ENCODE measurements around the gene MAZ. TPM values are rescaled to one million over a fixed set of nuclear protein-coding genes. Genes with fewer than 3 reads are reported as not detected.

The MAZ gene
- polyA plus RNA-seq, 1 of the 3 experiments (the other 2 are of a cell fraction) = 163 TPM

DNA sequence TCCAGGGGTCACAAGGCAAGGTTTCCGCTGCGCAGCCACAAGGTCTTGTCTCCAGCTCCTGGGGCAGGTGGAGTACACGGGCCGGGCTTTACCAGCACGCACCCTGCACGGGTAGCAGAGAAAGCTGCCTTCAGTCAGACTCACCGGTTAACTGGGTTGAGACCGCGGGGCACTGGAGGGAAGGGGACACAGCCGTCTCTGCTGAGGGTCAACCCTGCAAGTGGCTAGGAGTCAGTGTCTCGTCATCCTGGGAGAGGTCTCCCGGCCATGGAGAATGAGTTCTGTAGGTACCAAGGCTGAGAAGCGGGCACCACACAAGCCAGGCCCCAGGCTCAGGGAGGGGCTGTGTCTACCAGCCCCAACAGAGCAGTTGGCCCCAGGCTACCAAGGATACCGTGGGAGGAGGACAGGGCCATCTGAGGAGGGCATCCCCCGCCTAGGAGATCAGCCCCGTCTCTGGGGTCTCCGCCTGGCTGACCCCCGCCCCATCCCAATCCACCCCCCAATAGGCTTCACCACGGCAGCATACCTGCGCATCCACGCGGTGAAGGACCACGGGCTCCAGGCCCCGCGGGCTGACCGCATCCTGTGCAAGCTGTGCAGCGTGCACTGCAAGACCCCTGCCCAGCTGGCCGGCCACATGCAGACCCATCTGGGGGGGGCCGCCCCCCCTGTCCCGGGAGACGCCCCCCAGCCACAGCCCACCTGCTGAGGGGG is 2.9 kb downstream of the MAZ start:
- 53% methylated on average over 6 of the region's 31 CpGs for WGBS (ENCODE audit: low lambda C conversion rate)
- Histone ChIP-seq H3F3A (replicated peaks; ENCODE audit: insufficient read depth) (peaks cover 49% of the 10 kb centered on the region), H4K20me1 (ENCODE audit: insufficient read depth) (peaks cover 15% of the 10 kb centered on the region), H3K36me3 (replicated peaks in 1 of 2; ENCODE audit: control insufficient read depth in 1 of 2, insufficient read depth in 2 of 2, low read length in 1 of 2) (peaks cover 13 to 18% of the 10 kb centered on the region in 2 experiments), H3K4me1 (ENCODE audit: control insufficient read depth in 1 of 2, insufficient read depth in 2 of 2, low read depth in 1 of 2, low read length in 1 of 2) (peaks cover 38 to 65% of the 10 kb centered on the region in 2 experiments), H3K9me3 (no peaks in the 10 kb centered on the region), H3K4me3 (ENCODE audit: low read depth in 2 of 2, low read length in 1 of 2) (peak overlapping the region; percentile 16 to 76; a peak in 1 of 4 replicates), H3K79me2 (ENCODE audit: insufficient read depth) (peaks cover 56% of the 10 kb centered on the region), H2AFZ (ENCODE audit: low read depth) (no peak overlapping the region), H3K9me2 (no peaks in the 10 kb centered on the region), H3K4me2 (peak overlapping the region; percentile 97), H3K27me3 (ENCODE audit: insufficient read depth) (no peaks in the 10 kb centered on the region), H3K9ac (peak overlapping the region; percentile 62; the same call in 1 of the 2 replicates), H3K27ac (ENCODE audit: low read depth in 2 of 2, low read length in 1 of 2) (peak overlapping the region; percentile 87 to 89)
- TF ChIP-seq MXI1 (IDR thresholded peaks at IDR 0.05; ENCODE audit: low read depth, low read length) = no peak
- TF ChIP-seq, protein P1, sequence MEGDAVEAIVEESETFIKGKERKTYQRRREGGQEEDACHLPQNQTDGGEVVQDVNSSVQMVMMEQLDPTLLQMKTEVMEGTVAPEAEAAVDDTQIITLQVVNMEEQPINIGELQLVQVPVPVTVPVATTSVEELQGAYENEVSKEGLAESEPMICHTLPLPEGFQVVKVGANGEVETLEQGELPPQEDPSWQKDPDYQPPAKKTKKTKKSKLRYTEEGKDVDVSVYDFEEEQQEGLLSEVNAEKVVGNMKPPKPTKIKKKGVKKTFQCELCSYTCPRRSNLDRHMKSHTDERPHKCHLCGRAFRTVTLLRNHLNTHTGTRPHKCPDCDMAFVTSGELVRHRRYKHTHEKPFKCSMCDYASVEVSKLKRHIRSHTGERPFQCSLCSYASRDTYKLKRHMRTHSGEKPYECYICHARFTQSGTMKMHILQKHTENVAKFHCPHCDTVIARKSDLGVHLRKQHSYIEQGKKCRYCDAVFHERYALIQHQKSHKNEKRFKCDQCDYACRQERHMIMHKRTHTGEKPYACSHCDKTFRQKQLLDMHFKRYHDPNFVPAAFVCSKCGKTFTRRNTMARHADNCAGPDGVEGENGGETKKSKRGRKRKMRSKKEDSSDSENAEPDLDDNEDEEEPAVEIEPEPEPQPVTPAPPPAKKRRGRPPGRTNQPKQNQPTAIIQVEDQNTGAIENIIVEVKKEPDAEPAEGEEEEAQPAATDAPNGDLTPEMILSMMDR (IDR thresholded peaks at IDR 0.05) = no peak
- TF ChIP-seq NFIC (IDR thresholded peaks at IDR 0.05; ENCODE audit: borderline replicate concordance) = no peak
- TF ChIP-seq JUND (IDR thresholded peaks at IDR 0.05) = no peak
- no peak for TF ChIP-seq TEAD4 (IDR thresholded peaks at IDR 0.05; ENCODE audit: borderline replicate concordance, insufficient read depth)
- TF ChIP-seq, protein P2, sequence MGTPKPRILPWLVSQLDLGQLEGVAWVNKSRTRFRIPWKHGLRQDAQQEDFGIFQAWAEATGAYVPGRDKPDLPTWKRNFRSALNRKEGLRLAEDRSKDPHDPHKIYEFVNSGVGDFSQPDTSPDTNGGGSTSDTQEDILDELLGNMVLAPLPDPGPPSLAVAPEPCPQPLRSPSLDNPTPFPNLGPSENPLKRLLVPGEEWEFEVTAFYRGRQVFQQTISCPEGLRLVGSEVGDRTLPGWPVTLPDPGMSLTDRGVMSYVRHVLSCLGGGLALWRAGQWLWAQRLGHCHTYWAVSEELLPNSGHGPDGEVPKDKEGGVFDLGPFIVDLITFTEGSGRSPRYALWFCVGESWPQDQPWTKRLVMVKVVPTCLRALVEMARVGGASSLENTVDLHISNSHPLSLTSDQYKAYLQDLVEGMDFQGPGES (IDR thresholded peaks at IDR 0.05; ENCODE audit: low read depth, low read length) = no peak
- no peak for TF ChIP-seq USF1 (IDR thresholded peaks at IDR 0.05; ENCODE audit: borderline replicate concordance, low read depth)
- no peak for TF ChIP-seq MEF2A (IDR thresholded peaks at IDR 0.05; ENCODE audit: borderline replicate concordance, low read depth)
- TF ChIP-seq TAF1 (IDR thresholded peaks at IDR 0.05; ENCODE audit: borderline replicate concordance, low read depth, low read length) = no peak
- no peak for TF ChIP-seq CHD2 (IDR thresholded peaks at IDR 0.05; ENCODE audit: low read length, partially characterized antibody)
- TF ChIP-seq SMC3 (IDR thresholded peaks at IDR 0.05; ENCODE audit: low read depth, low read length) = no peak
- TF ChIP-seq RXRA (IDR thresholded peaks at IDR 0.05; ENCODE audit: borderline replicate concordance, low read depth) = no peak
- no peak for TF ChIP-seq YY1 (IDR thresholded peaks at IDR 0.05; ENCODE audit: low read depth)
- no peak for TF ChIP-seq EZH2phosphoT487 (IDR thresholded peaks at IDR 0.05; ENCODE audit: borderline replicate concordance, low read depth)
- DNase-seq = no peak
- ChIA-PET POLR2A (interaction anchor here (0.7 kb wide), 1 partner anchor 218 kb away, joined by 3 read pairs; no protein-coding TSS in a partner anchor), CTCF (interaction anchor here (1.4 to 2.6 kb wide), 5 partner anchors 9 to 223 kb away, joined by 3 to 23 read pairs (median 5); partner anchors contain the start of genes KIF22 and TLCD3B)
